ENCODE results near the gene NMRK2. TPM values are rescaled to one million over a fixed set of nuclear protein-coding genes. Genes with fewer than 3 reads are reported as not detected.
"Not testable (repeated sequence)": the region's sequence is repeated elsewhere in the genome, so short reads cannot be mapped to it uniquely, and the experiment has no call there.

NMRK2 gene
- polyA plus RNA-seq, 2 of the 4 experiments (the other 2 are of a cell fraction): not detected

GRCh38 chr19:3964256-3965194 is 31.7 kb downstream of the NMRK2 start:
- ATAC-seq (no peak), FAIRE-seq (no peak), DNase-seq (ENCODE audit: low read depth in 1 of 2, low spot score in 1 of 2) (no peak)
- ChIA-PET POLR2A (no interaction called here), CTCF (interaction anchor here (3.0 kb wide), 1 partner anchor 143 kb away, joined by 10 read pairs; no protein-coding TSS in a partner anchor)
- TF ChIP-seq CHD2 (IDR thresholded peaks at IDR 0.05; ENCODE audit: low read length, partially characterized antibody) (no peak), BCL3 (IDR thresholded peaks at IDR 0.05) (no peak), RARB (CRISPR knock-in tag; IDR thresholded peaks at IDR 0.05) (no peak), TFCP2L1 (CRISPR knock-in tag; IDR thresholded peaks at IDR 0.05) (no peak), HOXB5 (CRISPR knock-in tag; IDR thresholded peaks at IDR 0.05) (no peak)
- peaks cover 21% of the 10 kb centered on the region for H3K4me1 ChIP-seq
- WGBS (ENCODE audit: missing lambda C conversion rate): 96% methylated on average over 33 of the region's 60 CpGs
- H3K4me3 ChIP-seq: no peak overlapping the region
- H3K4me2 ChIP-seq: no peak overlapping the region
- H3K9me3 ChIP-seq: no peaks in the 10 kb centered on the region
- no peak overlapping the region for H3K27ac ChIP-seq

GRCh38 chr19:3966051-3967017 is 33.5 kb downstream of the NMRK2 start:
- ChIA-PET POLR2A (no interaction called here), CTCF (interaction anchor here (0.9 to 1.5 kb wide), 3 partner anchors 19 to 145 kb away, joined by 3 to 5 read pairs (median 3); partner anchors contain the start of gene EEF2)
- Histone ChIP-seq H3K4me1 (peaks cover 23% of the 10 kb centered on the region), H3K27ac (peak overlapping the region in 1 of 2 experiments; percentile 28; a peak in 1 of 6 replicates), H3K9me3 (no peaks in the 10 kb centered on the region), H3K4me2 (no peak overlapping the region), H3K4me3 (no peak overlapping the region)
- ATAC-seq: no peak
- no peak for FAIRE-seq
- TF ChIP-seq RARB (CRISPR knock-in tag; IDR thresholded peaks at IDR 0.05) (no peak), BHLHE40 (IDR thresholded peaks at IDR 0.05; ENCODE audit: low read depth, low read length) (no peak), PBX3 (IDR thresholded peaks at IDR 0.05) (no peak), FOSB (CRISPR knock-in tag; IDR thresholded peaks at IDR 0.05) (no peak), NPAS2 (CRISPR knock-in tag; IDR thresholded peaks at IDR 0.05; ENCODE audit: borderline replicate concordance) (no peak), GATA3 (IDR thresholded peaks at IDR 0.05; ENCODE audit: borderline replicate concordance) (no peak), JUN (IDR thresholded peaks at IDR 0.05) (no peak), HES2 (IDR thresholded peaks at IDR 0.05) (no peak)
- DNase-seq (ENCODE audit: low read depth in 1 of 2, low spot score in 1 of 2): no peak
- 96% methylated on average over 17 of the region's 30 CpGs for WGBS (ENCODE audit: missing lambda C conversion rate)

GRCh38 chr19:3967983-3968382 is 35.1 kb downstream of the NMRK2 start:
- peaks cover 23% of the 10 kb centered on the region for H3K4me1 ChIP-seq
- not testable (repeated sequence) for ATAC-seq; DNase-seq (ENCODE audit: low read depth in 1 of 2, low spot score in 1 of 2); H3K9me3 ChIP-seq; FAIRE-seq
- CTCF ChIA-PET: interaction anchor here (1.0 to 1.5 kb wide), 4 partner anchors 17 to 239 kb away, joined by 3 to 6 read pairs (median 4); partner anchors contain the start of gene EEF2
- peak overlapping the region; percentile 70 to 98 for H3K27ac ChIP-seq
- POLR2A ChIA-PET: interaction anchor here (4.7 kb wide), 1 partner anchor 16 kb away, joined by 60 read pairs; the partner anchor contains the start of gene EEF2
- H3K4me2 ChIP-seq: peak overlapping the region; percentile 94
- 86% methylated on average over 8 of the region's 12 CpGs for WGBS (ENCODE audit: missing lambda C conversion rate)
- H3K4me3 ChIP-seq: peak overlapping the region; percentile 28; the same call in 1 of the 3 replicates
